ENCODE data around the gene GADD45A. TPM values are rescaled to one million over a fixed set of nuclear protein-coding genes. Genes with fewer than 3 reads are reported as not detected.

The GADD45A gene
- total and polyA plus RNA-seq, 9 donors, result 6.8 to 24.1 (median 19.8) TPM

- Histone ChIP-seq H3K36me3 (ENCODE audit: control insufficient read depth, insufficient read depth, low read length) (no peaks in the 10 kb centered on the region), H3K27ac (ENCODE audit: low read length) (no peak overlapping the region), H3K9me3 (replicated peaks; ENCODE audit: control insufficient read depth, low read depth, low read length) (no peaks in the 10 kb centered on the region), H3K4me3 (ENCODE audit: low read length) (no peak overlapping the region), H3K4me1 (ENCODE audit: control insufficient read depth, insufficient read depth, low read length) (peaks cover 36% of the 10 kb centered on the region), H3K27me3 (ENCODE audit: control insufficient read depth, insufficient read depth, low read length) (no peaks in the 10 kb centered on the region)
- DNase-seq, result no peak
- no CpG with 5 or more reads among the region's 3 CpGs for WGBS (ENCODE audit: insufficient coverage)
Observed at GRCh38 chr1:67737875-67738274, 52.9 kb downstream of the GADD45A start.

Other genes starting within 250 kb of the GADD45A start
- 47.9 TPM for gene GNG12, start 148.3 kb downstream of the GADD45A start, total RNA-seq
- 10 to 100 TPM; 32.7 to 62.4 (median 41.9) TPM for gene GNG12, start 148.3 kb downstream of the GADD45A start, polyA plus RNA-seq (ENCODE audit: insufficient read depth in 1 of 8, insufficient read length in 8 of 8, low replicate concordance in 1 of 8)